Right lung (tissue), 5 donors: ENCODE data around the gene CACNB1. TPM values are rescaled to one million over a fixed set of nuclear protein-coding genes. Genes with fewer than 3 reads are reported as not detected.
A peak's percentile ranks its signal among the peaks of the same experiment; 100 is the strongest.
"Not testable (repeated sequence)": the region's sequence is repeated elsewhere in the genome, so short reads cannot be mapped to it uniquely, and the experiment has no call there.

Experiments
- DNase-seq, 2 donors: peaks; one replicate each; pipeline ENCODE4 v3.0.0-alpha.2; 2013
- polyA plus RNA-seq, 5 donors: library from polyadenylated mRNA; unstranded; fragments of 120-200 nt; gene quantifications; one replicate each; pipeline versions ENCODE4 v1.2.1 to v1.2.3, GENCODE V29; 2013; ENCODE audit warnings: inconsistent platforms in 1 of 5, low replicate concordance in 1 of 5; ENCODE audit not compliant: insufficient read length in 5 of 5, insufficient read depth in 1 of 5

The CACNB1 gene
- polyA plus RNA-seq, 5 donors = 10.2 to 23.0 (median 13.5) TPM

- no peak for DNase-seq
Observed at GRCh38 chr17:39151943-39152818, 45.3 kb downstream of the CACNB1 start.

- DNase-seq = no peak
Observed at GRCh38 chr17:39151150-39151942, 46.1 kb downstream of the CACNB1 start, which contains the start of gene PLXDC1. Gene PLXDC1, minus strand, starts transcription at chr17:39151637. Its CDS starts 200 bp downstream, at chr17:39151437.

- DNase-seq = no peak
Observed at GRCh38 chr17:39150795-39151149, 46.7 kb downstream of the CACNB1 start.

GRCh38 chr17:39150104-39150634 lies 47.3 kb downstream of the CACNB1 start:
- DNase-seq = no peak

- DNase-seq = no peak
Observed at GRCh38 chr17:39147221-39148185, 50.0 kb downstream of the CACNB1 start.

- no peak for DNase-seq
Observed at GRCh38 chr17:39146273-39146672, 51.2 kb downstream of the CACNB1 start.

- no peak for DNase-seq
Observed at GRCh38 chr17:39145143-39145542, 52.3 kb downstream of the CACNB1 start.

GRCh38 chr17:39144416-39144840 lies 53.0 kb downstream of the CACNB1 start:
- peak; percentile 54 to 57 for DNase-seq

GRCh38 chr17:39143552-39144093 lies 53.8 kb downstream of the CACNB1 start:
- peak in 1 of 2 donors; percentile 37 for DNase-seq

- no peak for DNase-seq
Observed at GRCh38 chr17:39141915-39142664, 55.4 kb downstream of the CACNB1 start.

- DNase-seq = no peak
Observed at GRCh38 chr17:39141294-39141693, 56.2 kb downstream of the CACNB1 start.

GRCh38 chr17:39139561-39139960 lies 57.9 kb downstream of the CACNB1 start:
- DNase-seq = no peak

- no peak for DNase-seq
Observed at GRCh38 chr17:39139161-39139511, 58.3 kb downstream of the CACNB1 start.

GRCh38 chr17:39138431-39139160 lies 58.9 kb downstream of the CACNB1 start:
- no peak for DNase-seq

GRCh38 chr17:39134878-39135277 lies 62.6 kb downstream of the CACNB1 start:
- DNase-seq = no peak

GRCh38 chr17:39132192-39132610 lies 65.3 kb downstream of the CACNB1 start:
- DNase-seq = no peak

GRCh38 chr17:39131616-39132015 lies 65.9 kb downstream of the CACNB1 start:
- DNase-seq = no peak

GRCh38 chr17:39130205-39130604 lies 67.3 kb downstream of the CACNB1 start:
- no peak for DNase-seq

GRCh38 chr17:39129544-39129943 lies 67.9 kb downstream of the CACNB1 start:
- DNase-seq = not testable (repeated sequence)

GRCh38 chr17:39126436-39126835 lies 71.0 kb downstream of the CACNB1 start:
- peak; percentile 38 to 51 for DNase-seq
